IPS-18c (cell line): ENCODE measurements around the gene ELMOD1.
"Not testable (repeated sequence)": the region's sequence is repeated elsewhere in the genome, so short reads cannot be mapped to it uniquely, and the experiment has no call there.

Source experiments
- H3K4me3 ChIP-seq: 2 replicates; pipeline ENCODE4 v1.7.0; 2013; ENCODE audit warnings: low read depth, mild to moderate bottlenecking, low read length, moderate library complexity; ENCODE audit not compliant: insufficient read depth
- H3K9me3 ChIP-seq: one replicate; pipeline ENCODE4 v1.6.1; 2013; ENCODE audit warnings: mild to moderate bottlenecking, low read length, moderate library complexity; ENCODE audit not compliant: control insufficient read depth, insufficient read depth

Gene ELMOD1

DNA sequence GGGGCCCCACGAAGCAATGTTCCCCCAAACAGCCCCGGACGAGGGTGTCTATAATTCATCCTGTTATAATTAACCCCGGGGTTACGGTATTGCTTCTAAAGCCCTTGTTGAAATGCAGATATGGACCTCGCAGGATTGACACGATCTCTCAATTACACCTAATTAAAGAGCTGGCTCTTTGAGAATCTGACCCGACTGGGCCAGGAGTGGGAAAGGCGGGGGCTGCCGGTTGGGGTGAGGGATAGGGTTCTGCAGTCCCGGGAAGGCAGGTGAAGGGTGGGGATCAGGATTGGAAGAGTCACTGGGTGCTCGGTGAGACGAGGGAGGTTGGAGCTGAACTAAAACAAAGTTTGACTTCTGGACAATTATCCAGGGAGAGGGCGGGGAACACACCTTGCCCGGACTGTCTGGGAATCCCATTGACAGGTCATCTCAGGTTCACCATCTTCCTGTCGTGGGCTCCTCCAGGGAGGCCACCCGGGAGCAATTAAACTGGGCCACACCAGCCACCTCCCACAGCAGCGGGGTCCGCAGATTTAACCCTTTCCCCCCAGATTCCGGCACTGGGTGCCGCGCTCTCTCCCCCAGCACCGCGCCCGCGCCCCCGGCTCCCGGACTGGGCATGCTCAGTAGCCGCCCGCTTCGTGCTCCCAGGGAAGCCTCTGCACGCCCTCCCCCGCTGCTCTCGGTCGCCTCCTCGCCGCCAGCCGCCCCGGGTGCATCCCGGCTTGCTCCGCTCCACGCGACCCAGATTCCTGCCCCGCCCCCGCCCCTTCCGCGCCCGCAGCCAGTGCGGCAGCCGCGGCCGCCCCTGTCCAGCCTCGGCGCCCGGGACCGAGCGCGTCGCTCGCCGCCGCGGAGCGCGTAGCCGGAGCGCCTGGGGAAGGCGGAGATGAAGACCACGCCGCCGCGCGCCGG lies at the start of gene ELMOD1:
ELMOD1 (plus strand) TSS at position 688 of the 918 bp plus-strand sequence. CDS start 27,043 bp downstream, outside the sequence.
- Histone ChIP-seq H3K4me3 (peak within 1 kb of the TSS; percentile 67), H3K9me3 (no peaks in the 10 kb centered on the region)

DNA sequence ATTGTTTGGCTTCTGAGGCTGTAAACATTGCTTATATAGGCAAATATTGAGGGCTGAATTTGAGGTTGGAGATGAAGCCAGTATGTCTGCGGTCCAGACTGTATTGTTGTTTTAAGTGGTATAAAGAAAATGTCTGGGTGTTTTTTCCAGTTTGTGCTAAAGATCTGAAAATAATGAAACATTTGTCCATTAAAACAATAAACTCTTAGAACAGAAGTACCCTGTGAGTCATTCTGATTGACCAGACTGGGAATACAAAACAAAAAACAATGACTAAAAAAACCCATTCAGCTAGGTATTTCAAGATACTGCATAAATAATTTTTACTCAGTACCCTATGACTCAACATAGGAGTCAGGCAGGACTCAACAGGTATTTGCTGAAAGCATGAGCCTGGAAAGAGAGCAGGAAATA lies 45.8 kb upstream of the ELMOD1 start:
- no peaks in the 10 kb centered on the region for H3K9me3 ChIP-seq
- H3K4me3 ChIP-seq: no peak overlapping the region

DNA sequence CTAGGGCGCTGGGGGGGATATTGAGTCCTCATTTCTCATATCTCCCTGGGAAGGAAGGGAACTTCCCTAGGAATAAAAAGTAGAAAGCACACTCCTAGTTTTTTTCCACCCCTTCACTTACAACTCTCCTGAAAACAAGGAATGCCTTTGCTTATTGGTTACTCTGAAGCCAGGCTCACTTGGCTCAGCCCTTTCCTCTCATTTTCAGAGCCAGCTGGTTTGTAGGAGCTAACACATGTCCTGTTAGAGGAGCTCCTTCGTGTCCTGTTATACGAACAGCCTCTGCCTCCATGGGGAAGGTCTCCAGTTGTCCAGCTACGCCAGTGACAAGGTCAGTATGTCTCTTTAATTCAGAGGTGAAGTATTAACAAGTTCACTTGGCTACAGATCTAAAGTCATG lies 43.0 kb upstream of the ELMOD1 start:
- H3K9me3 ChIP-seq: no peaks in the 10 kb centered on the region

DNA sequence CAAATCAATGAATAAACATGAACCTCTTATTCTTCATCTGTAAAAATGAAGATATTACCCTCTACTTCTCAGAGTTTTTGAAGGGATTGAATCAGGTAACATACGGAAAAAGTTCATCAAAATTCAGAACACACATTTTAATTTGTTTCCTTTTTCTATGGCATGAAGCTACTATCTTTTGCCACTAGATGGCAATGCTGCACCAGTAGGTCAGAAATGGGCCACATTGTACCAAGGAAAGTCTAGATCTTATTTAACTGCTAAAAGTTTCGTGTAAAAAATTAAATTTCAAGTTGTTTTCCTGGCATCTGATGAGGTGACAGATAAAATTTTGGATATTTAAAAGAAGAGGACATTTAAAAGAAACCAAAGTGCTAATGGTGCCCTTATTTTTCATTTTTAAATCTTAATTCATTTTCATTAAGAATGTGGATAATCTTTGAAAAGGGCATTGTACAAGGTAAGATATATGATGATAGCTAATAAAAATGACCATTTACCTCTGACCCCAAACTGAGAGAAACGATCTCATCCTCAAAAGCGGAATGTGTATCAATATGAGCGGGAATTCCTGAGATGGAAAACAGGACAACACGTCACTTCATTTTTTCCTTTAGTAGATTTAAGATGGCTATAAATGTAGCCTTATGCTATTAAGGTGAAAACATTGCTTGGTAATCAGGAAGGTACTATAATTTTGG lies 41.5 kb upstream of the ELMOD1 start:
- no peaks in the 10 kb centered on the region for H3K9me3 ChIP-seq

More for the DNA sequence above, 43.0 kb upstream of the ELMOD1 start:
- no peak overlapping the region for H3K4me3 ChIP-seq

GRCh38 chr11:107549954-107550285 lies 41.0 kb upstream of the ELMOD1 start:
- H3K9me3 ChIP-seq: no peaks in the 10 kb centered on the region
- no peak overlapping the region for H3K4me3 ChIP-seq

More for the DNA sequence above, 41.5 kb upstream of the ELMOD1 start:
- no peak overlapping the region for H3K4me3 ChIP-seq

DNA sequence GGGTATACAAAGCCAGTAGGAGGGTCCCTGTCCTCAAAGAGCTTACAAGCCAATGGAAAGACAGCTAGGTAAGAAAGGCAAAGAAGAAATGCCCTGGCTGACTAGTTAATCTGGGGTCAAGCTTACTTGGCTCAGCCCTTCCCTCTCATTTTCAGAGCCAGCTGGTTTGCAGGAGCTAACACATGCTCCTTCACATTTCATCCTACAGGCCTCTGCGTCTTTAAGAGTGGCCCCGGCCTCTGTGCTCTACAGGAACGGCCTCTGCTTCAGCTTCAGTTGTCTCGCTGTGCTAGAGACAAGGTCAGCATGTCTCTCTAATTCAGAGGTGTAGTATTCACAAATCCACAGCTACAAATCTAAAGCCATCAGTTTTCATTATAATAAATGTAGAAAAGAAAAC lies 40.6 kb upstream of the ELMOD1 start:
- no peak overlapping the region for H3K4me3 ChIP-seq
- no peaks in the 10 kb centered on the region for H3K9me3 ChIP-seq

DNA sequence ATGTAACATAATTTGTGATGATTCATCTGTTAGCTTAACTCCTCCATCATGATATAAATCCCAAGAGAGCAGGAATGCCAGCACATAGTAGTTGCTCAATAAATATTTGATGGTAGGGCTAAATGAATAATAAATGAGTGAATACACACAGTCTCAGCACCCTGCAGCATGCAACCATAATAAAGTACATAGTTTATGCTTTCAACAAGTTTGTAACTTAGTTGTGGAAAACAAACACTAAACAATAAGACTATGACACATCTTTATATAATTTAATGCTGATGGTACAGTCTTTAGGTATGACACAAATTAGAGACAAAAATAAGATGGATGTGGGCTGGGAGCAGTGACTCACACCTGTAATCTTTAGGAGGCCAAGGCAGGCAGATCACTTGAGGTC lies 29.3 kb upstream of the ELMOD1 start:
- Histone ChIP-seq H3K4me3 (no peak overlapping the region), H3K9me3 (no peaks in the 10 kb centered on the region)

- Histone ChIP-seq H3K9me3 (no peaks in the 10 kb centered on the region), H3K4me3 (no peak overlapping the region)
These were observed 28.2 kb upstream of the ELMOD1 start for GRCh38 chr11:107562647-107563208.

DNA sequence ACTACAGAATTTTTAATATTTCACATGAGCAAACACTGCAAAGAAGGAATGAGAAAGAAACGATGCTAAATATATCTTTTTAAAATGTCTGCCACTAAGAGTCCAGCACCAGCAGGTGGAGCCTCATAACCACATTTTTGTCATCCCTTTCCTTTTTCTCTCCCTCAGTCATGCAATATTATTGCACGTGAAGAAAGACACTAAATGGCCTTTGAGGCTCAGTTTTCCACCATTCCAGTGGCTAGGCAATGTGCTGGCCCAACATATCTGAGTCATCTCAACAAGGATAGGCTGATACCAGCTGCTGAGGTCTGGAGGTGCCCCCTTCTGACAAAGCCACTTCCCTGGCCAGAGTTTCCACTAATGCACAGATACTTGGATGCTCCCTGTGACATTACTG lies 27.2 kb upstream of the ELMOD1 start:
- no peak overlapping the region for H3K4me3 ChIP-seq
- H3K9me3 ChIP-seq: no peaks in the 10 kb centered on the region

GRCh38 chr11:107564877-107565218 lies 26.1 kb upstream of the ELMOD1 start:
- Histone ChIP-seq H3K4me3 (peak overlapping the region; percentile 75), H3K9me3 (no peaks in the 10 kb centered on the region)

DNA sequence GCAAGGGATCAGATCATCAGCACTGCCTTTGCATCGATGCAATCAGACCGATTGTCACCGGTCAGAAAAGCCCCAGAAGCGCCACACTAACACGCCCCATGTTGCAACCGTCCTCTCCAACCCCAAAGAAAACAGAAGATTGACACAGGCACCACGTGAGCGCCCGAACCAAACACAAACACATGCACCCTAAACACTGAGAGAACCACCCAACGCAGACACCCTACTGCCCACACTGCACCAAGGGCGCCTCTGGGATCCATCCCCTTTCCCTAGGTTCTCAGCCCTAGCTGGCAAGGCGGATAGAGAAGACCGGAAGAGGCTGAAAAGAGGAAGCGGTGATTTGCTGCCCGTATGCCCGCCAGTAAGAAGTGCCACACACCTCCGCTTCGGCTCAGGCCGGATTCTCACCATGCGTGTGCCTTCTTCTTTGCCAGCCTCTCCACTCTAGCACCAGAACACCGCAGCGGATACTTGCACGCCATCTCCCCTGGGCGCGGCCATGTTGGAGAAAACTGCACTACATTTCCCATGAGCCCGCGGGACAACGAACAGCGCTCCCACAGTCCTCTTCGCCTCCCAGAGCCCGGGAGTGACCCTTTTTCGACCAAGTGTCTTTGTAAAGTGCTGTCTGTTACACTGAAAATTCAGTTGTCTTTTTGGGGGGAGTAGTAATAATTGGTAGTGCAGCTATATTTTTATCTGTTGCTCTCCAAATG lies 25.6 kb upstream of the ELMOD1 start, which contains the start of gene ALKBH8:
ALKBH8 (minus strand) TSS at position 517 of the 719 bp plus-strand sequence. CDS start 4,842 bp downstream, outside the sequence.
- Histone ChIP-seq H3K9me3 (no peaks in the 10 kb centered on the region), H3K4me3 (peak within 1 kb of the TSS; percentile 75)

GRCh38 chr11:107565955-107566501 lies 24.9 kb upstream of the ELMOD1 start:
- H3K4me3 ChIP-seq: peak overlapping the region; percentile 75; the same call in 1 of the 2 replicates
- not testable (repeated sequence) for H3K9me3 ChIP-seq

GRCh38 chr11:107566569-107566968 lies 24.4 kb upstream of the ELMOD1 start:
- no peak overlapping the region for H3K4me3 ChIP-seq
- H3K9me3 ChIP-seq: no peaks in the 10 kb centered on the region

DNA sequence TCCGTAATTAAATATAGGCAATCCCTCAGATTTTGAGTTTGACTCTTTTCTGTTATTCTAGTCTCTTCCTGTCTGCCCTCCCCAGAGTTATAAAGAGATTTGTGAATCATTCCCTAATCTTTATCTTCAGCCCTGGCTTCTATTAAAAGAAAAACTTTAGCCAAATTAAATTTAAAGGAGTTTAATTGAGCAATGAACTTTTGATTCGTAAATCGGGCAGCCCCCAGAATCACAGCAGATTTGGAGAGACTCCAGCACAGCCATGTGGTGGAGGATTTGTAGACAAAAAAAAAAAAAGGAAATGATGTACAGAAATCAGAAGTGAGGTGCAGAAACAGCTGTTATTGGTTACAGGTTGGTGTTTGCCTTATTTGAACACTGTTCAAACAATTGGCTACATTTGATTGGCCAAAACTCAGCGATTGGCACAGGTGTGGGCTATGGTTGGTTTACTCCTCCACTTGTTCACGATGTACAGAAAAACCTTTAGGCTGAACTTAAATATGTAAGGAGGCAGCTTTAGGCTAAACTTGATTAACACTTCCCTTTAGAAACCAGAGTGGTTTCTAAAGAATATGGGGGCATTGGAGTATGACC lies 23.1 kb upstream of the ELMOD1 start:
- H3K4me3 ChIP-seq: no peak overlapping the region
- no peaks in the 10 kb centered on the region for H3K9me3 ChIP-seq

DNA sequence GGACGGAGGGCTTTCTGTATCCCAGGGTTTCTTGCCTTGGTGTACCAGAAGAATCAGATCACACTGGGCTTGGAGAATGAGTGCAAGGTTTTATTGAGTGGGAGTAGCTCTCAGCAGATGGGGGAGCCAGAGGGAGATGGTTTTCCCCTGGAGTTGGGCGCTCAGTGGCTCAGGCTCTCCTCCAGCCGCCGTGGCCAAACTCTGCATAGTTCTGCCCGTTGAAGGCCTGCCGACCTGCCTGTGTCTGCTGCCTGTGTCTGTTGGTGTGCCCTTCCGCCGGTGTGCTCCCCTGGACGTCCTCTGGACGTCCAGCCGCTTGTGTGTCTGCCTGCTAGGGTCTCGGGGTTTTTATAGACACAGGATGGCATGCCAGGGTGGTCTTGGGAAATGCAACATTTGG lies 20.9 kb upstream of the ELMOD1 start:
- Histone ChIP-seq H3K4me3 (no peak overlapping the region), H3K9me3 (no peaks in the 10 kb centered on the region)

DNA sequence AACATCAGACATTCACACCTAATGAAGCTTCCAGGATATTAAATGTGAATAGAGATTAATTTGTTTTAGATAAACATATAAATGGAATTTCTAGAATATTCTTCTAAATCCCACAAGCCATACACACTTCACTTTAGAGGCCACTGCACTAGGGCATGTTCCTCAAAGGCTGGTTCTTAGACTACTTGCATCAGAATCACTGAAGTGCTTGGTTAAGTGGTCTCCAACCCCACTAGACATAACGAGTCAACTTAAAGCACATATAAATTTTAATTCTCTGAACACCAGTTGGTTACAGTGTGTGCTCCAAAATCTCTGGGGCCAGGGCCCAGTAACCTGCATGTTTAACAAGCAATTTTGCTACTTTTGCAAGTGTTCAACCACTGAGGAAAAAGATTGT lies 17.5 kb upstream of the ELMOD1 start:
- H3K4me3 ChIP-seq: no peak overlapping the region
- no peaks in the 10 kb centered on the region for H3K9me3 ChIP-seq
